ENCODE results near the gene SMCHD1. TPM values are rescaled to one million over a fixed set of nuclear protein-coding genes. Genes with fewer than 3 reads are reported as not detected.

Gene SMCHD1
- total RNA-seq, 1 donor from 2014 or later, result 34.4 TPM

DNA sequence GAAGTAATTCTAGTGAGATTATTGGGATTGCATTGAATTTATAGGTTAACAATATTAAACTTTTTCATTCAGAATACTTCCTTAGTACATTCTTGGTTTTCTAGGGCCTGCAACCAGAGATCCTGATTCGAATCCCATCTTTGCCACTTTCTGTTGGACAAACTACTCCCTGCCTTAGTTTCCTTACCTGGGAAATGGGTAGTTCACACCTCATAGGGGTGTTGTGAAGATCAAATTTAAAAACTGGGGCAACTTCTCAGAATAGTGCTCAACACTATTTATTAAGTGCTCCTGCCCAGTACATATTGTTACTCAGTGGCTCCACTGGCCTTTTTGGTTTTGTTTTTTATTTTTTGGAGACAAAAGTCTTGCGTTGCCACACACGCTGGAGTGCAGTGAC lies 43.5 kb downstream of the SMCHD1 start:
- Mint-ChIP-seq H3K27me3 (ENCODE audit: unreplicated experiment) (no peaks in the 10 kb centered on the region), H3K9me3 (ENCODE audit: unreplicated experiment) (no peaks in the 10 kb centered on the region), H3K4me3 (ENCODE audit: unreplicated experiment) (no peak overlapping the region), H3K36me3 (ENCODE audit: unreplicated experiment) (no peaks in the 10 kb centered on the region), H3K4me1 (ENCODE audit: low read depth, unreplicated experiment) (no peaks in the 10 kb centered on the region), H3K27ac (ENCODE audit: unreplicated experiment) (no peak overlapping the region)
- TF ChIP-seq, protein P1, sequence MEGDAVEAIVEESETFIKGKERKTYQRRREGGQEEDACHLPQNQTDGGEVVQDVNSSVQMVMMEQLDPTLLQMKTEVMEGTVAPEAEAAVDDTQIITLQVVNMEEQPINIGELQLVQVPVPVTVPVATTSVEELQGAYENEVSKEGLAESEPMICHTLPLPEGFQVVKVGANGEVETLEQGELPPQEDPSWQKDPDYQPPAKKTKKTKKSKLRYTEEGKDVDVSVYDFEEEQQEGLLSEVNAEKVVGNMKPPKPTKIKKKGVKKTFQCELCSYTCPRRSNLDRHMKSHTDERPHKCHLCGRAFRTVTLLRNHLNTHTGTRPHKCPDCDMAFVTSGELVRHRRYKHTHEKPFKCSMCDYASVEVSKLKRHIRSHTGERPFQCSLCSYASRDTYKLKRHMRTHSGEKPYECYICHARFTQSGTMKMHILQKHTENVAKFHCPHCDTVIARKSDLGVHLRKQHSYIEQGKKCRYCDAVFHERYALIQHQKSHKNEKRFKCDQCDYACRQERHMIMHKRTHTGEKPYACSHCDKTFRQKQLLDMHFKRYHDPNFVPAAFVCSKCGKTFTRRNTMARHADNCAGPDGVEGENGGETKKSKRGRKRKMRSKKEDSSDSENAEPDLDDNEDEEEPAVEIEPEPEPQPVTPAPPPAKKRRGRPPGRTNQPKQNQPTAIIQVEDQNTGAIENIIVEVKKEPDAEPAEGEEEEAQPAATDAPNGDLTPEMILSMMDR (IDR thresholded peaks at IDR 0.05; ENCODE audit: partially characterized antibody, unreplicated experiment), result no peak
- no peak for DNase-seq

DNA sequence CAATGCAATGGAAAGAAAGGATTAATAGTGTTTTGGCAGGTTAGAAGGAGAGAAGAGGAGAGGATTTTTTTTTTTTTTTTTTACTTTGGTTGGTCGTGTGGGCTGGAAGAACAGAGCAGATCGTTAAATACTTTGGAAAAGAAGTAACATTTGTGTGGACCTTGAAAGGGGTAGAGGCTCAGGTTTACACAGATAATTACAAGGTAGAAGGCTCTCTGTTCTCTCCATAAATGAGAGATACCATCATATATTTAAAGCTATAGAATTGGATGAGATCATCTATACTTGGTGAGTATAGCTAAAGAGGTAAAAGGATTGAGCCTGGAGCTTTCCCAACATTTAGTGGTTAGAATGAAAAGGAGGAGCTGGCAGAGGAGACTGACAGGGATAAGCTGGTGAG lies 49.0 kb downstream of the SMCHD1 start:
- no peak overlapping the region for H3K4me3 Mint-ChIP-seq (ENCODE audit: unreplicated experiment)
- no peak overlapping the region for H3K27ac Mint-ChIP-seq (ENCODE audit: unreplicated experiment)
- no peak for DNase-seq
- no peaks in the 10 kb centered on the region for H3K36me3 Mint-ChIP-seq (ENCODE audit: unreplicated experiment)
- peaks cover 3% of the 10 kb centered on the region for H3K4me1 Mint-ChIP-seq (ENCODE audit: low read depth, unreplicated experiment)
- no peaks in the 10 kb centered on the region for H3K27me3 Mint-ChIP-seq (ENCODE audit: unreplicated experiment)
- H3K9me3 Mint-ChIP-seq (ENCODE audit: unreplicated experiment), result no peaks in the 10 kb centered on the region
- TF ChIP-seq, protein P1 (IDR thresholded peaks at IDR 0.05; ENCODE audit: partially characterized antibody, unreplicated experiment), result no peak

DNA sequence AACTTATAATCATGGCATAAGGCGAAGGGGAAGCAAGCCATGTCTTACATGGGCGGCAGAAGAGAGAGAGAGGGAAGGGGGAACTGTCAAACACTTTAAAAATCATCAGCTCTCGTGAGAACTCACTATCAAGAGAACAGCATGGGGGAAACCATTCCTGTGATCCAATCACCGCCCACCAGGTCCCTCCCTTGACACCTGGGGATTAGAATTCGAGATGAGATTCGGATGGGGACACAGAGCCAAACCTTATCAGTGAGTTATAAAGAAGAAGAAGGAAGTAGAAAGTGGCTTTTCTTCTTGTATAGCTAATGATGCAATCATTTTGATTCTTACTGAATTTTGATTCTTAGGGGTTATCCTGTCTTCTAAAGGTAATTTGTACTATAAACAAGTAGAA lies 51.4 kb downstream of the SMCHD1 start:
- TF ChIP-seq, protein P1 (IDR thresholded peaks at IDR 0.05; ENCODE audit: partially characterized antibody, unreplicated experiment), result no peak
- H3K9me3 Mint-ChIP-seq (ENCODE audit: unreplicated experiment), result no peaks in the 10 kb centered on the region
- peaks cover 2% of the 10 kb centered on the region for H3K36me3 Mint-ChIP-seq (ENCODE audit: unreplicated experiment)
- H3K27ac Mint-ChIP-seq (ENCODE audit: unreplicated experiment), result no peak overlapping the region
- peaks cover 5% of the 10 kb centered on the region for H3K27me3 Mint-ChIP-seq (ENCODE audit: unreplicated experiment)
- no peak for DNase-seq
- H3K4me3 Mint-ChIP-seq (ENCODE audit: unreplicated experiment), result no peak overlapping the region
- peaks cover 3% of the 10 kb centered on the region for H3K4me1 Mint-ChIP-seq (ENCODE audit: low read depth, unreplicated experiment)

DNA sequence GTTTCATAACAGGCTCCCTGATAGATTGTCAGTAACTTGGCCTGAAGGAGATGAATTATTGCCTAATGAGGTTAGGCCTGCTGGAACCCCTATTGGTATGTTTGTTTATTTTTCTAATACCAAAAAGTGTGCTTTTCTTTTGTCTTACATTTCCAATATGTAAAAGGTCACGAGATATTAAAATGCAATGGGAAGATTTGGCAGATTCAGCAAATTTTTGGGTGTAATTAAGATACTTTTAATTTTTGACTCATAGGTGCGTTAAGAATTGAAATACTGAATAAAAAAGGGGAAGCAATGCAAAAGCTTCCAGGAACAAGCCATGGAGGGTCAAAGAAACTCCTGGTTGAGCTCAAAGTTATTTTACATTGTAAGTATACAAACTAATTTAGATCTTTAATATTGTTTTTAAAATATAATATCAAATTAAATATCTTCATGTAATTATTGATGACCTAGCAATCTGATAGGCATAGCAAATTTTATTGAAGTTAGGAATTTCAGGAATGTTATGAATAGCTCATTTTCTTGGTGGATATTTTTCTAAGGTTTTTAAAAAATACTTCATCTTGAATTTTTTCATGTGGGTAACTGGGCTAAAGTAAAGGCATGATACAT lies 52.1 kb downstream of the SMCHD1 start:
- Mint-ChIP-seq H3K4me1 (ENCODE audit: low read depth, unreplicated experiment) (peaks cover 3% of the 10 kb centered on the region), H3K36me3 (ENCODE audit: unreplicated experiment) (peaks cover 7% of the 10 kb centered on the region), H3K4me3 (ENCODE audit: unreplicated experiment) (no peak overlapping the region), H3K27ac (ENCODE audit: unreplicated experiment) (no peak overlapping the region), H3K27me3 (ENCODE audit: unreplicated experiment) (peaks cover 5% of the 10 kb centered on the region), H3K9me3 (ENCODE audit: unreplicated experiment) (no peaks in the 10 kb centered on the region)
- TF ChIP-seq, protein P1 (IDR thresholded peaks at IDR 0.05; ENCODE audit: partially characterized antibody, unreplicated experiment), result no peak
- DNase-seq, result no peak

DNA sequence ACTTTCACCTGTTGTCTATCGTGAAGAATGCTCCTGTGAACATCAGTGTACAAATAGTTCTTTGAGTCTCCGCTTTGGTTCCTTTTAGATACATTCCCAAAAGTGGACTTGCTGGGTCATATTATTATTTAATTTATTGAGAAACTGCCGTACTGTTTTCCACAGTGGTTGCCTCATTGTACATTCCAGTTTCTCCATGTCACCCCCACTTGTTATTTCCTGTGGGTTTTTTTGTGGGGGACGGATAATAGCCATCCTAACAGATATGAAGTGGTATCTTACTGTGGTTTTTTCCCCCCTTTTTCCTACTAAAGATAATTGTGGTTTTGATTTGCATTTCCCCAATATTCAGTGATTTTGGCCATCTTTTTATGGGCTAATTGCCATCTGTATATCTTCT lies 53.8 kb downstream of the SMCHD1 start:
- Mint-ChIP-seq H3K4me3 (ENCODE audit: unreplicated experiment) (no peak overlapping the region), H3K27ac (ENCODE audit: unreplicated experiment) (no peak overlapping the region), H3K27me3 (ENCODE audit: unreplicated experiment) (peaks cover 5% of the 10 kb centered on the region), H3K36me3 (ENCODE audit: unreplicated experiment) (peaks cover 10% of the 10 kb centered on the region), H3K9me3 (ENCODE audit: unreplicated experiment) (no peaks in the 10 kb centered on the region), H3K4me1 (ENCODE audit: low read depth, unreplicated experiment) (peaks cover 2% of the 10 kb centered on the region)
- DNase-seq, result no peak
- TF ChIP-seq, protein P1 (IDR thresholded peaks at IDR 0.05; ENCODE audit: partially characterized antibody, unreplicated experiment), result no peak
